GM04504 (cell line): ENCODE results near the gene LIMCH1.
"Not testable (repeated sequence)": the region's sequence is repeated elsewhere in the genome, so short reads cannot be mapped to it uniquely, and the experiment has no call there.

ENCODE experiments used
- DNase-seq: peaks from one replicate; pipeline ENCODE4 v3.0.0-alpha.2; 2012; ENCODE audit warnings: low read depth

The LIMCH1 gene

GRCh38 chr4:41538017-41538733 lies at the start of gene LIMCH1:
Gene LIMCH1 (plus strand): TSS chr4:41538157. CDS start chr4:41605996, 67,839 bp downstream.
- DNase-seq, result no peak

- not testable (repeated sequence) for DNase-seq
Measured at GRCh38 chr4:41491081-41491576, 46.8 kb upstream of the LIMCH1 start.

GRCh38 chr4:41496977-41497376 lies 41.0 kb upstream of the LIMCH1 start:
- no peak for DNase-seq

GRCh38 chr4:41498177-41498576 lies 39.8 kb upstream of the LIMCH1 start:
- DNase-seq, result no peak

- DNase-seq, result no peak
Measured at GRCh38 chr4:41504167-41504818, 33.7 kb upstream of the LIMCH1 start.

GRCh38 chr4:41505161-41505661 lies 32.7 kb upstream of the LIMCH1 start:
- peak; percentile 42 for DNase-seq

GRCh38 chr4:41506130-41506529 lies 31.8 kb upstream of the LIMCH1 start:
- peak; percentile 12 for DNase-seq

- peak; percentile 10 for DNase-seq
Measured at GRCh38 chr4:41507291-41507947, 30.5 kb upstream of the LIMCH1 start.

- no peak for DNase-seq
Measured at GRCh38 chr4:41509451-41509866, 28.5 kb upstream of the LIMCH1 start.

GRCh38 chr4:41510179-41510578 lies 27.8 kb upstream of the LIMCH1 start:
- no peak for DNase-seq

GRCh38 chr4:41512136-41512535 lies 25.8 kb upstream of the LIMCH1 start:
- DNase-seq, result no peak

GRCh38 chr4:41512596-41512995 lies 25.4 kb upstream of the LIMCH1 start:
- DNase-seq, result no peak

- no peak for DNase-seq
Measured at GRCh38 chr4:41514169-41514568, 23.8 kb upstream of the LIMCH1 start.

GRCh38 chr4:41514766-41515481 lies 23.0 kb upstream of the LIMCH1 start:
- DNase-seq, result no peak

- no peak for DNase-seq
Measured at GRCh38 chr4:41517121-41517520, 20.8 kb upstream of the LIMCH1 start.

GRCh38 chr4:41517747-41518146 lies 20.2 kb upstream of the LIMCH1 start:
- no peak for DNase-seq

GRCh38 chr4:41524425-41524824 lies 13.5 kb upstream of the LIMCH1 start:
- no peak for DNase-seq

GRCh38 chr4:41525129-41525528 lies 12.8 kb upstream of the LIMCH1 start:
- DNase-seq, result no peak

- no peak for DNase-seq
Measured at GRCh38 chr4:41526628-41527027, 11.3 kb upstream of the LIMCH1 start.

GRCh38 chr4:41528512-41529205 lies 9.3 kb upstream of the LIMCH1 start:
- DNase-seq, result no peak

- no peak for DNase-seq
Measured at GRCh38 chr4:41530741-41531140, 7.2 kb upstream of the LIMCH1 start.
